Measurements from ENCODE around the gene AK9.

DNA sequence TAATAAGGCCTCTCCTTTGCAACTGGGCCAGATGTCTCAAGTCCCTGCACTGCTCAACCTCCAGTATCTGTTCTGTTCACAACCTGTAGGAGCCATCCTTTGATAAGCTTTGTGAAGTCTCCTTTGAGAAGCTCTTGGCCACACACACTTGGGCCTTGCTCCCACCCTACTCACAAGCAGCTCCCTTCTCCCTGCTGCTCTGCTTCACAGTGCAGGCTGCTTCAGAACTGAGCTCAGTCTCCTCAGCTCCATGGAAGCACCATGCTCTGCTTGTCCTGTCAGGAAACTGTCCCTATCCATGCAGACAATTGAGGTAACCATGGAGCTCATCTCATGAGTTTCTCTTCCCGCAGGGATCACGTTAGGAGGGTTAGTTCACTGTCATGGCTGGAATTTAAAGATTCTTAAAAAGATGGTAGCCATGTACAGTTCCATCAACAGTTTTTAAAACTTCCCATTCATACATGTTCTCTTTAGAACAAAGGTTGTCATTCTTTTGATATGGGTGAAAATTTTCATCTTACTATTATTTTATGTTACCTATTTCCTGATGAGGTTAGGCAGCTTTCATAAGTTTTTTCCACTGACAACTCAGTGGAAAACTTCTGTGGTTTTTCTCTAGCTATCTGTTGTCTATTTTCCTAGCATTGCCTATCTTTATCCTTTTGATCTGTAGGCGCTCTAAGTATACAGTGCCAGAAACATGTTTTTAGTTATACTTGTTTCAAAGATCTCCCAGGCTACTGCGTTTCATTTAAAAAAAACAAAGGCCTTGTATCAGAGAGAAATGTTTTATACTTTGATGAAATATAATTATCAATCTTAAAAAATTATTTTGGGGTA is 62.6 kb downstream of the AK9 start:
- TF ChIP-seq, protein P1, sequence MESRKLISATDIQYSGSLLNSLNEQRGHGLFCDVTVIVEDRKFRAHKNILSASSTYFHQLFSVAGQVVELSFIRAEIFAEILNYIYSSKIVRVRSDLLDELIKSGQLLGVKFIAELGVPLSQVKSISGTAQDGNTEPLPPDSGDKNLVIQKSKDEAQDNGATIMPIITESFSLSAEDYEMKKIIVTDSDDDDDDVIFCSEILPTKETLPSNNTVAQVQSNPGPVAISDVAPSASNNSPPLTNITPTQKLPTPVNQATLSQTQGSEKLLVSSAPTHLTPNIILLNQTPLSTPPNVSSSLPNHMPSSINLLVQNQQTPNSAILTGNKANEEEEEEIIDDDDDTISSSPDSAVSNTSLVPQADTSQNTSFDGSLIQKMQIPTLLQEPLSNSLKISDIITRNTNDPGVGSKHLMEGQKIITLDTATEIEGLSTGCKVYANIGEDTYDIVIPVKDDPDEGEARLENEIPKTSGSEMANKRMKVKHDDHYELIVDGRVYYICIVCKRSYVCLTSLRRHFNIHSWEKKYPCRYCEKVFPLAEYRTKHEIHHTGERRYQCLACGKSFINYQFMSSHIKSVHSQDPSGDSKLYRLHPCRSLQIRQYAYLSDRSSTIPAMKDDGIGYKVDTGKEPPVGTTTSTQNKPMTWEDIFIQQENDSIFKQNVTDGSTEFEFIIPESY (IDR thresholded peaks at IDR 0.05; ENCODE audit: borderline replicate concordance, low read depth), result no peak
- TF ChIP-seq SIN3A (IDR thresholded peaks at IDR 0.05; ENCODE audit: borderline replicate concordance, low read depth, low read length) (no peak), POLR2AphosphoS5 (IDR thresholded peaks at IDR 0.05; ENCODE audit: low read depth, low read length) (no peak), GATA2 (CRISPR knock-in tag; IDR thresholded peaks at IDR 0.05) (no peak), FOXJ3 (CRISPR knock-in tag; IDR thresholded peaks at IDR 0.05) (no peak)
- TF ChIP-seq, protein P2, sequence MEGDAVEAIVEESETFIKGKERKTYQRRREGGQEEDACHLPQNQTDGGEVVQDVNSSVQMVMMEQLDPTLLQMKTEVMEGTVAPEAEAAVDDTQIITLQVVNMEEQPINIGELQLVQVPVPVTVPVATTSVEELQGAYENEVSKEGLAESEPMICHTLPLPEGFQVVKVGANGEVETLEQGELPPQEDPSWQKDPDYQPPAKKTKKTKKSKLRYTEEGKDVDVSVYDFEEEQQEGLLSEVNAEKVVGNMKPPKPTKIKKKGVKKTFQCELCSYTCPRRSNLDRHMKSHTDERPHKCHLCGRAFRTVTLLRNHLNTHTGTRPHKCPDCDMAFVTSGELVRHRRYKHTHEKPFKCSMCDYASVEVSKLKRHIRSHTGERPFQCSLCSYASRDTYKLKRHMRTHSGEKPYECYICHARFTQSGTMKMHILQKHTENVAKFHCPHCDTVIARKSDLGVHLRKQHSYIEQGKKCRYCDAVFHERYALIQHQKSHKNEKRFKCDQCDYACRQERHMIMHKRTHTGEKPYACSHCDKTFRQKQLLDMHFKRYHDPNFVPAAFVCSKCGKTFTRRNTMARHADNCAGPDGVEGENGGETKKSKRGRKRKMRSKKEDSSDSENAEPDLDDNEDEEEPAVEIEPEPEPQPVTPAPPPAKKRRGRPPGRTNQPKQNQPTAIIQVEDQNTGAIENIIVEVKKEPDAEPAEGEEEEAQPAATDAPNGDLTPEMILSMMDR (IDR thresholded peaks at IDR 0.05), result no peak
